ENCODE results near the gene MYD88. TPM values are rescaled to one million over a fixed set of nuclear protein-coding genes. Genes with fewer than 3 reads are reported as not detected.

MYD88 gene
- total RNA-seq, 1 experiment from 2014 or later, result 32.7 TPM

- no peaks in the 10 kb centered on the region for H3K4me1 ChIP-seq (ENCODE audit: control insufficient read depth, insufficient read depth, low read length)
- no peak overlapping the region for H3K4me3 ChIP-seq (ENCODE audit: low read depth in 2 of 2, low read length in 2 of 2)
- H3K27me3 ChIP-seq (ENCODE audit: control insufficient read depth, insufficient read depth, low read length), result no peaks in the 10 kb centered on the region
- no TSS peak for BruUV-seq (replicated peaks)
- no peaks in the 10 kb centered on the region; the same call in none of the 2 replicates for H3K36me3 ChIP-seq (ENCODE audit: control insufficient read depth, insufficient read depth, low read length)
- in situ Hi-C loops (cut with HindIII; ENCODE audit: low pct_unique_long_range_greater_than_20kb, low sequenced_read_pairs) (no loop called here), intact Hi-C loops (cut with micrococcal nuclease; ENCODE audit: unreplicated experiment) (no loop called here)
- TF ChIP-seq, protein P1, sequence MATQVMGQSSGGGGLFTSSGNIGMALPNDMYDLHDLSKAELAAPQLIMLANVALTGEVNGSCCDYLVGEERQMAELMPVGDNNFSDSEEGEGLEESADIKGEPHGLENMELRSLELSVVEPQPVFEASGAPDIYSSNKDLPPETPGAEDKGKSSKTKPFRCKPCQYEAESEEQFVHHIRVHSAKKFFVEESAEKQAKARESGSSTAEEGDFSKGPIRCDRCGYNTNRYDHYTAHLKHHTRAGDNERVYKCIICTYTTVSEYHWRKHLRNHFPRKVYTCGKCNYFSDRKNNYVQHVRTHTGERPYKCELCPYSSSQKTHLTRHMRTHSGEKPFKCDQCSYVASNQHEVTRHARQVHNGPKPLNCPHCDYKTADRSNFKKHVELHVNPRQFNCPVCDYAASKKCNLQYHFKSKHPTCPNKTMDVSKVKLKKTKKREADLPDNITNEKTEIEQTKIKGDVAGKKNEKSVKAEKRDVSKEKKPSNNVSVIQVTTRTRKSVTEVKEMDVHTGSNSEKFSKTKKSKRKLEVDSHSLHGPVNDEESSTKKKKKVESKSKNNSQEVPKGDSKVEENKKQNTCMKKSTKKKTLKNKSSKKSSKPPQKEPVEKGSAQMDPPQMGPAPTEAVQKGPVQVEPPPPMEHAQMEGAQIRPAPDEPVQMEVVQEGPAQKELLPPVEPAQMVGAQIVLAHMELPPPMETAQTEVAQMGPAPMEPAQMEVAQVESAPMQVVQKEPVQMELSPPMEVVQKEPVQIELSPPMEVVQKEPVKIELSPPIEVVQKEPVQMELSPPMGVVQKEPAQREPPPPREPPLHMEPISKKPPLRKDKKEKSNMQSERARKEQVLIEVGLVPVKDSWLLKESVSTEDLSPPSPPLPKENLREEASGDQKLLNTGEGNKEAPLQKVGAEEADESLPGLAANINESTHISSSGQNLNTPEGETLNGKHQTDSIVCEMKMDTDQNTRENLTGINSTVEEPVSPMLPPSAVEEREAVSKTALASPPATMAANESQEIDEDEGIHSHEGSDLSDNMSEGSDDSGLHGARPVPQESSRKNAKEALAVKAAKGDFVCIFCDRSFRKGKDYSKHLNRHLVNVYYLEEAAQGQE (IDR thresholded peaks at IDR 0.05; ENCODE audit: insufficient read depth in 1 of 2, low read depth in 2 of 2, low read length in 1 of 2), result no peak
- TF ChIP-seq SIN3A (IDR thresholded peaks at IDR 0.05; ENCODE audit: borderline replicate concordance, insufficient read depth, low read depth, low read length), result no peak
- TF ChIP-seq POLR2AphosphoS5 (IDR thresholded peaks at IDR 0.05; ENCODE audit: low read depth, low read length), result no peak
- no peak for TF ChIP-seq TCF7L2 (IDR thresholded peaks at IDR 0.05; ENCODE audit: low read depth, low read length)
- TF ChIP-seq, protein P2, sequence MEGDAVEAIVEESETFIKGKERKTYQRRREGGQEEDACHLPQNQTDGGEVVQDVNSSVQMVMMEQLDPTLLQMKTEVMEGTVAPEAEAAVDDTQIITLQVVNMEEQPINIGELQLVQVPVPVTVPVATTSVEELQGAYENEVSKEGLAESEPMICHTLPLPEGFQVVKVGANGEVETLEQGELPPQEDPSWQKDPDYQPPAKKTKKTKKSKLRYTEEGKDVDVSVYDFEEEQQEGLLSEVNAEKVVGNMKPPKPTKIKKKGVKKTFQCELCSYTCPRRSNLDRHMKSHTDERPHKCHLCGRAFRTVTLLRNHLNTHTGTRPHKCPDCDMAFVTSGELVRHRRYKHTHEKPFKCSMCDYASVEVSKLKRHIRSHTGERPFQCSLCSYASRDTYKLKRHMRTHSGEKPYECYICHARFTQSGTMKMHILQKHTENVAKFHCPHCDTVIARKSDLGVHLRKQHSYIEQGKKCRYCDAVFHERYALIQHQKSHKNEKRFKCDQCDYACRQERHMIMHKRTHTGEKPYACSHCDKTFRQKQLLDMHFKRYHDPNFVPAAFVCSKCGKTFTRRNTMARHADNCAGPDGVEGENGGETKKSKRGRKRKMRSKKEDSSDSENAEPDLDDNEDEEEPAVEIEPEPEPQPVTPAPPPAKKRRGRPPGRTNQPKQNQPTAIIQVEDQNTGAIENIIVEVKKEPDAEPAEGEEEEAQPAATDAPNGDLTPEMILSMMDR (IDR thresholded peaks at IDR 0.05), result no peak
- no peaks in the 10 kb centered on the region for H3K9me3 ChIP-seq (ENCODE audit: control insufficient read depth, insufficient read depth, low read depth, low read length)
- ATAC-seq (no peak), DNase-seq (ENCODE audit: low read depth, low spot score) (no peak)
- ChIA-PET POLR2A (interaction anchor here (0.7 kb wide), 1 partner anchor 8 kb away, joined by 6 read pairs; no protein-coding TSS in a partner anchor), CTCF (no interaction called here)
- H3K27ac ChIP-seq (ENCODE audit: low read length), result no peak overlapping the region
These were observed 18.4 kb upstream of the MYD88 start for GRCh38 chr3:38119821-38120692.

- CTCF ChIA-PET, result no interaction called here
- DNase-seq (ENCODE audit: low read depth, low spot score) (no peak), ATAC-seq (no peak)
- no TSS peak for BruUV-seq (replicated peaks)
- intact Hi-C loops (cut with micrococcal nuclease; ENCODE audit: unreplicated experiment) (no loop called here), in situ Hi-C loops (cut with HindIII; ENCODE audit: low pct_unique_long_range_greater_than_20kb, low sequenced_read_pairs) (no loop called here)
- TF ChIP-seq SIN3A (IDR thresholded peaks at IDR 0.05; ENCODE audit: borderline replicate concordance, insufficient read depth, low read depth, low read length), result no peak
- no peak for TF ChIP-seq TCF7L2 (IDR thresholded peaks at IDR 0.05; ENCODE audit: low read depth, low read length)
- TF ChIP-seq, protein P1 (IDR thresholded peaks at IDR 0.05; ENCODE audit: insufficient read depth in 1 of 2, low read depth in 2 of 2, low read length in 1 of 2), result no peak
- TF ChIP-seq, protein P2 (IDR thresholded peaks at IDR 0.05), result no peak
- TF ChIP-seq POLR2AphosphoS5 (IDR thresholded peaks at IDR 0.05; ENCODE audit: low read depth, low read length), result no peak
- POLR2A ChIA-PET, result no interaction called here
- Histone ChIP-seq H3K4me3 (ENCODE audit: low read depth in 2 of 2, low read length in 2 of 2) (no peak overlapping the region), H3K36me3 (ENCODE audit: control insufficient read depth, insufficient read depth, low read length) (no peaks in the 10 kb centered on the region; the same call in none of the 2 replicates), H3K27ac (ENCODE audit: low read length) (no peak overlapping the region), H3K4me1 (ENCODE audit: control insufficient read depth, insufficient read depth, low read length) (no peaks in the 10 kb centered on the region), H3K27me3 (ENCODE audit: control insufficient read depth, insufficient read depth, low read length) (no peaks in the 10 kb centered on the region), H3K9me3 (ENCODE audit: control insufficient read depth, insufficient read depth, low read depth, low read length) (no peaks in the 10 kb centered on the region)
These were observed 17.6 kb upstream of the MYD88 start for GRCh38 chr3:38120693-38121450.
